ENCODE data around the gene CTSC.

DNA sequence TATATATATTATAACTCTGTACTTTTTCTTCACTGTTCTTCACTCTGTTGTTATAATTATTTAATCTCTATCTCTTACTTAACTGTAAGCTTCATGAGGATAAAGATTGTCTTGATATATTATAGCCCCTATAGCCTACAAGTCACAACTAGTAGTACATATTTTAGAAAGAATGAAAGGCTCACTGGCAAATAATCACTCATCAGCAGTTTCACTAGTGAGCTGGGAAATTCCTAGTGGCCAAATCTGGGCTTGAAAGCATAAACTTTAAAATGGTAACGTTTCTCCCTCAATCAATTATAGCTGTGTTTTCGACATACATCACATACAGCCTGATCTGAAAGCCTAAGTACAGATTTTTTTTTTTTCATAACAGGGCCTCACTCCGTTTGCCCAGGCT, 42.5 kb downstream of the CTSC start:
- TF ChIP-seq EZH2phosphoT487 (IDR thresholded peaks at IDR 0.05; ENCODE audit: insufficient read depth, low read depth) (no peak), EZH2 (IDR thresholded peaks at IDR 0.05; ENCODE audit: insufficient read depth, poor library complexity, severe bottlenecking) (no peak)
